ENCODE measurements around the gene TGM4.

GRCh38 chr3:44955917-44956316 lies 81.5 kb downstream of the TGM4 start:
- no peak for TF ChIP-seq CTCF (IDR thresholded peaks at IDR 0.05)
- no peak for TF ChIP-seq POLR2A (IDR thresholded peaks at IDR 0.05; ENCODE audit: low read depth)
- TF ChIP-seq EP300 (IDR thresholded peaks at IDR 0.05): no peak

Measured in esophagus muscularis mucosa (tissue), 4 donors.